Smooth muscle cell (in vitro differentiated cells): ENCODE measurements around the gene C6orf89. TPM values are rescaled to one million over a fixed set of nuclear protein-coding genes. Genes with fewer than 3 reads are reported as not detected.

Experiments used
- DNase-seq: peaks from one replicate; lab custom pipeline; 2025; ENCODE audit not compliant: unreplicated experiment; lab: John Stamatoyannopoulos, UW
- H2AFZ ChIP-seq: fragments of 200-600 bp; sonication (generic); 2 replicates; pipeline ENCODE4 v1.6.0; 2016; ENCODE audit warnings: antibody characterized with exemption, low read depth, mild to moderate bottlenecking
- H3F3A ChIP-seq: fragments of 200-600 bp; sonication (generic); 2 replicates; pipeline ENCODE4 v1.6.0; 2017; ENCODE audit warnings: antibody characterized with exemption, low read depth
- H3K27ac ChIP-seq: fragments of 200-600 bp; sonication (generic); 2 replicates; pipeline ENCODE4 v1.5.1; 2016; ENCODE audit warnings: low read depth, mild to moderate bottlenecking
- H3K27me3 ChIP-seq: fragments of 200-600 bp; sonication (generic); 2 replicates; pipeline ENCODE4 v1.6.1; 2016; ENCODE audit warnings: low read depth, mild to moderate bottlenecking
- H3K36me3 ChIP-seq: fragments of 200-600 bp; sonication (generic); 2 replicates; pipeline ENCODE4 v1.5.1; 2016; ENCODE audit warnings: low read depth
- H3K4me1 ChIP-seq: fragments of 200-600 bp; sonication (generic); 2 replicates; pipeline ENCODE4 v1.5.1; 2016; ENCODE audit warnings: low read depth
- H3K4me2 ChIP-seq: fragments of 200-600 bp; sonication (generic); 2 replicates; pipeline ENCODE4 v1.6.0; 2016; ENCODE audit warnings: mild to moderate bottlenecking
- H3K4me3 ChIP-seq: fragments of 200-600 bp; sonication (generic); 2 replicates; pipeline ENCODE4 v1.5.1; 2016; ENCODE audit warnings: mild to moderate bottlenecking
- H3K79me2 ChIP-seq: fragments of 200-600 bp; sonication (generic); 2 replicates; pipeline ENCODE4 v1.6.0; 2016; ENCODE audit warnings: low read depth, mild to moderate bottlenecking
- H3K9ac ChIP-seq: fragments of 200-600 bp; sonication (generic); 2 replicates; pipeline ENCODE4 v1.6.0; 2016; ENCODE audit warnings: low read depth
- H3K9me3 ChIP-seq: fragments of 200-600 bp; sonication (generic); replicated peaks from 2 replicates; pipeline ENCODE4 v1.5.1; 2016; ENCODE audit warnings: low read depth
- H4K20me1 ChIP-seq: fragments of 200-600 bp; sonication (generic); 2 replicates; pipeline ENCODE4 v1.6.0; 2016; ENCODE audit warnings: low read depth
- CTCF ChIP-seq: fragments of 200-600 bp; sonication (generic); IDR thresholded peaks from 2 replicates; pipeline ENCODE4 v1.5.1; 2017; ENCODE audit warnings: borderline replicate concordance, mild to moderate bottlenecking, antibody characterized with exemption; ENCODE audit not compliant: insufficient read depth, poor library complexity, severe bottlenecking
- WGBS: methylation state at CpG from one replicate; pipeline ENCODE4 v1.1.7; 2016; ENCODE audit warnings: low lambda C conversion rate; 5-methylcytosine and 5-hydroxymethylcytosine counted together
- polyA plus RNA-seq: library from polyadenylated mRNA; unstranded; fragments of >200 nt; fragmentation: Nextera tagmentation; extraction: Ambion mirVana; gene quantifications from 2 replicates; pipeline ENCODE4 v1.2.1, GENCODE V29; 2016
- total RNA-seq: library from RNA; depleted of rRNA; stranded (reverse); fragments of >200 nt; gene quantifications from 2 replicates; pipeline ENCODE4 v1.2.3, GENCODE V29; 2014

Gene C6orf89
- total and polyA plus RNA-seq, 2 experiments from 2014 or later, result 44.6 to 45.7 TPM

GRCh38 chr6:36851149-36851614 lies 34.6 kb upstream of the C6orf89 start:
- Histone ChIP-seq H3K4me1 (peaks cover 17% of the 10 kb centered on the region), H3K9me3 (no peaks in the 10 kb centered on the region), H3K9ac (no peak overlapping the region), H3K27me3 (no peaks in the 10 kb centered on the region), H3K4me3 (no peak overlapping the region), H3K79me2 (no peaks in the 10 kb centered on the region), H2AFZ (no peak overlapping the region), H3K27ac (no peak overlapping the region), H3K36me3 (no peaks in the 10 kb centered on the region), H4K20me1 (no peaks in the 10 kb centered on the region), H3K4me2 (no peak overlapping the region), H3F3A (peaks cover 9% of the 10 kb centered on the region)
- DNase-seq, result no peak
- TF ChIP-seq CTCF, result peak; percentile 81
- WGBS, result 29% methylated on average over 3 of the region's 3 CpGs

GRCh38 chr6:36851626-36852025 lies 34.1 kb upstream of the C6orf89 start:
- no peak overlapping the region for H2AFZ ChIP-seq
- H3K4me2 ChIP-seq, result no peak overlapping the region
- H4K20me1 ChIP-seq, result no peaks in the 10 kb centered on the region
- no peaks in the 10 kb centered on the region for H3K9me3 ChIP-seq
- no peak overlapping the region for H3K27ac ChIP-seq
- no peak overlapping the region for H3K4me3 ChIP-seq
- H3K4me1 ChIP-seq, result peaks cover 17% of the 10 kb centered on the region
- H3F3A ChIP-seq, result peaks cover 9% of the 10 kb centered on the region
- no peaks in the 10 kb centered on the region for H3K36me3 ChIP-seq
- H3K9ac ChIP-seq, result no peak overlapping the region
- no peak for DNase-seq
- 62% methylated on average over 4 of the region's 4 CpGs for WGBS
- no peaks in the 10 kb centered on the region for H3K27me3 ChIP-seq
- no peak for TF ChIP-seq CTCF
- no peaks in the 10 kb centered on the region for H3K79me2 ChIP-seq

DNA sequence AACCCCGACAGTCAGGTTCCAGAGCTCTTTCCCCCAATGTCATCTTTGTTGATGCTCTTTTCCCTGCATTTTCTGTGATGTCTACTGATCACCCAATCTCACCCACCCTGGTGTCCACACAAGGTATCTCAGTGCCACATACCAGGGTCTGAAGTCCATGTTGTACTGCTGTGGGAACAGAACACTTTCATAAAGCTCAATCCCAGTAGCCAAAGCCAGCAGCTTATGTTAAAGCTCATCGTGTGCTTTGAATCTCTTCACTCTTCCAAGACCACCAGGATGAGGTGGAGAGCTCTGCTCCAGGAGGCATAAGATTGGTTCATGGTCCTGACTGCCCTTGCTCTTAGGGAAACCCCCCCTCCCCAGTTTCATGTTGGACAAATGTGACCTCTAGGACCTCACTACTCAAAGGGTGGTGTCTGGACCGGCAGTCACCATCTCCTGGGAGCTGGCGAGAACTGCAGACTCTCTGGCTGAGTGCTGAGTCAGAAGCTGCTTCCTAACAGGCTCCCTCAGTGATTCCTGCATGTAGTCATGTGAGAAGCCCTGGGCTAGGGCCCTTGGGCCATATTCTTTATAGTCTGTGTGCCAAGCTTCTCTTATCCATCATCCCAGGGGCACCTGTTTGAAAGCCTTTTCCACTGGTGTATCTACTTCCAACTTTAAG lies 33.1 kb upstream of the C6orf89 start:
- H3K4me2 ChIP-seq, result no peak overlapping the region

More for the DNA sequence above, 33.1 kb upstream of the C6orf89 start:
- Histone ChIP-seq H3F3A (peaks cover 9% of the 10 kb centered on the region), H3K4me1 (peaks cover 17% of the 10 kb centered on the region), H3K9me3 (no peaks in the 10 kb centered on the region), H4K20me1 (no peaks in the 10 kb centered on the region), H3K79me2 (no peaks in the 10 kb centered on the region), H3K27me3 (no peaks in the 10 kb centered on the region), H3K36me3 (no peaks in the 10 kb centered on the region), H3K9ac (no peak overlapping the region), H3K4me3 (no peak overlapping the region), H2AFZ (no peak overlapping the region), H3K27ac (peak overlapping the region; percentile 75)
- no peak for TF ChIP-seq CTCF
- DNase-seq, result no peak
- WGBS, result 51% methylated on average over 4 of the region's 4 CpGs
